ENCODE results near the gene BHLHA9. TPM values are rescaled to one million over a fixed set of nuclear protein-coding genes. Genes with fewer than 3 reads are reported as not detected.

The BHLHA9 gene
- polyA plus RNA-seq, 1 donor: not detected

DNA sequence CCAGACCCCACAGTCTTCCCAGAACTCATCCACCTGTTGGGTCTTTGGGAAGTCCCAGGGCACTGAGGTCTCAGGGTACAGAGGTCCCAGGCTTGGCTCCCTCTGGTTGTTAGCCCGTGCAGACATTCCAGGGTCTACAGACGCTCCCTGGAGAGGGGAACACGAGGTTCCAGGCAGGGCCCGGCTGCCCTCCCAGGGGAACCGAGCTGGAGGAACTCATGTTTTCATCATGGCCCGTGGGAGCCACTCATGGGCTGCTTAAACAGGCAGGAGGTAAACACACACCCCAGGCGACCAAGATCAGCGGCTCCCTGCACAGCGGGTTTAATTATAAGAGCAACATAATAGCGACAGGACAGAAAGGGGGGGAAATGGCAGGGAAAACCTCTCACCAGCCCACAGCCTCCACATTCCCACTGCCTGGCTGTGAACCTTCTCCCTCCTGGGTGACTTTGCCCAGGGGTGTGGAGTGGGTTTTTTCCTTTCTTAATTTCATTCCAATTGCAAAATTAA lies 45.7 kb downstream of the BHLHA9 start:
- no CpG with 5 or more reads among the region's 10 CpGs for WGBS (ENCODE audit: insufficient coverage, low lambda C conversion rate)

More for the DNA sequence above, 45.7 kb downstream of the BHLHA9 start:
- no peaks in the 10 kb centered on the region for H3K36me3 ChIP-seq (ENCODE audit: control insufficient read depth, insufficient read depth, low read length)
- H3K4me3 ChIP-seq (ENCODE audit: low read length): no peak overlapping the region
- no peak for DNase-seq
- H3K9me3 ChIP-seq (ENCODE audit: control insufficient read depth, low read depth, low read length): no peaks in the 10 kb centered on the region
- H3K4me1 ChIP-seq (ENCODE audit: control insufficient read depth, insufficient read depth, low read length): no peaks in the 10 kb centered on the region
- H3K27ac ChIP-seq (ENCODE audit: low read length): no peak overlapping the region
- peaks cover 16% of the 10 kb centered on the region for H3K27me3 ChIP-seq (ENCODE audit: control insufficient read depth, insufficient read depth, low read length)

Other genes starting within 250 kb of the BHLHA9 start
- 125 TPM for gene ABR, start 90.5 kb upstream of the BHLHA9 start, polyA plus RNA-seq
- not detected for gene TRARG1, start 9.2 kb downstream of the BHLHA9 start, polyA plus RNA-seq
- gene YWHAE, start 129.8 kb downstream of the BHLHA9 start, polyA plus RNA-seq: 615 TPM
- 42.2 TPM for gene CRK, start 185.8 kb downstream of the BHLHA9 start, polyA plus RNA-seq
- 56.1 TPM for gene MYO1C, start 222.2 kb downstream of the BHLHA9 start, polyA plus RNA-seq
- gene INPP5K, start 246.2 kb downstream of the BHLHA9 start, polyA plus RNA-seq: 18.3 TPM